GM21737 (cell line): ENCODE data around the gene PMEPA1.

ENCODE experiments used
- ATAC-seq: cut with Tn5 transposase; IDR thresholded peaks from one replicate; pipeline ENCODE4 v1.9.1; 2021; ENCODE audit warnings: mild to moderate bottlenecking, moderate library complexity; ENCODE audit not compliant: unreplicated experiment

The PMEPA1 gene

DNA sequence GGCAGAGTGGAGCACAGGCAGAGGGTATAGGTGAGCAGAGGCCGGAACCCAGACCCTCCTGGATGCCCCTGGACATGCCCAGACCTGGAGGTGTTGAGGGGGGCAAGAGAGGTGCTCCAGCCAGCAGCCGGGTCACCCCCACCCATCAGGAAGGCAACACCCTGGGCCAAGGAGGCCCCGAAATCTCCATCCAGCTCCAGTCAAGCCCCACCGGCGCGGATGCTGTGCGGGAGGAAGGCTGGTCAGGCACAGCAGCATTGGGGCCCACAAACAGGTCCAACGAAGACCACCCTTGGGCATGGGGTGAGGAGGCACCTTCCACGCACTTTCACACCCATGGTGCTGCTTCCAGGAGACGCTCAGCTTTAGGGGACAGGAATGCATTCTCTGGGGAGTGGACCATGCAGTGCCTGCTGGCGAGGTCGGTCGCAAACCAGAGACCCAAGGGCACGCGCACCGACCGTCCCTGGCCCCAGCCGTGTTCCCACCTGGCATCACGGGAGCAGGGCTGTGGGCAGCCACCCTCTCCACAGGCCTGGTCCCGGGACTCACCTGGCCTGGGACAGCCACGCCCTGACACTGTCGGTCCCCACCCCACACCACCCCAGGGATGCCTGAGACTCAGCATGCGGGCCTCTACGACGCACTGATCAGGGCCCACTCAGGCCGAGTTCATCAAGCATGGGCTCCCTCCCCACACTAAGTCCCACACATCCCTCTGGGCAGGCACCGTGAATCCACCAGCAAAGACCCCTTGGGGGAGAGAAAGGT is 45.9 kb downstream of the PMEPA1 start:
- no peak for ATAC-seq

DNA sequence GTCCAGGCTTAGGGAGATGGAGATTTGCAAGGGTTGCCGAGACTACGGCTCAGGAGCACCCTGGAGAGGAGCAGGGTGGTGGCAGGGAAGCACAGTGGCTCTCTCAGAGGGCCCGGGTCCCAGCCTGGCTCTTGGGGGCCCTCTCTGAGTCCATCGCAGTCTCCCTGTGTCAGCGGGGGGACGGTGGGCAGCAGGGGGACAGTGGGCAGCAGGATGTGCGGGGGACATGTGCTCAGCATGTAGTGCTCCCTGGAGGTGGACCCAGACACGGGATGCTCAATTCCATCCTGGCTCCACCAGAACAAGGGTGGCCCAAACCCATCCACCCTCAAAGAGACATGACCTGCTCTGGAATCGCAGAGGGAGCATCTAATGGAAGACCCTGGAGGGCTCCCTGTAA is 46.6 kb downstream of the PMEPA1 start:
- no peak for ATAC-seq

DNA sequence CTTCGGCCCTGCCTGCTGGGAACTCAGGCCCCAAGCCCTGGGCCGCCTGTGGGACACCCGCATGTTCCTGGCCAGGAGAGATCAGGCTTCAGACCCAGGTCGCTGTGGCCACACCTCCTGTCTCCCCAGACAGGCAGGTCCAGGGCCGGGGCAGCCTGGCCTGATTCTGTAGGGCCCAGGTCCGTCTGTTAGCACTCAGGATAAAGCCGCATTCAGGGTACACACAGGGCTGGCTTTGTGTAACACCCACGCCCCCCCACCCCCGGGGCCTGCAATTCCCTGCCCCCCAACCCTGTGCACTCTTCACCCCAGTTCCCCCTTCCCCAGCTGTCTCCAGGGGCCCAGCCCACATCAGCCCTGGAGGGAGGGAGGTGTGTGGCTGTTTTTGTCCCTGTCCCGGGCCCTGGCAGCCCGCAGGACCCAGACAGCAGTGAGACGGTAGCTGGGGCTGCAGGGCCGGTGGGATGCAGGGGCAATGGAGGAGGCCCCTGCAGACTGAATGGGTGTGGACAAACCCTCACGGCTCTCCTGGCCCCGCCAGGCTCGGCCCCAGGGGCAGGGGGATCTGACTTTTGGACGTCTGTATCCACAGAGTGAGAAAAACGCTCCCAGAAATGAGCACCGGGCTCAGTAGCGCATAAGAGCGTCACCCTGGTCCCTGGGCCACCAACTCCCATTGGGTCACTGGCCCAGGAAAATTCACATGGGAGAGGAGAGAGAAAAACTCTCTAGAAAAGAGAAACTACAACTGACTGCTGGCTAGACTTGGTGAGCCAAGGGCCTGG is 47.2 kb downstream of the PMEPA1 start:
- no peak for ATAC-seq

DNA sequence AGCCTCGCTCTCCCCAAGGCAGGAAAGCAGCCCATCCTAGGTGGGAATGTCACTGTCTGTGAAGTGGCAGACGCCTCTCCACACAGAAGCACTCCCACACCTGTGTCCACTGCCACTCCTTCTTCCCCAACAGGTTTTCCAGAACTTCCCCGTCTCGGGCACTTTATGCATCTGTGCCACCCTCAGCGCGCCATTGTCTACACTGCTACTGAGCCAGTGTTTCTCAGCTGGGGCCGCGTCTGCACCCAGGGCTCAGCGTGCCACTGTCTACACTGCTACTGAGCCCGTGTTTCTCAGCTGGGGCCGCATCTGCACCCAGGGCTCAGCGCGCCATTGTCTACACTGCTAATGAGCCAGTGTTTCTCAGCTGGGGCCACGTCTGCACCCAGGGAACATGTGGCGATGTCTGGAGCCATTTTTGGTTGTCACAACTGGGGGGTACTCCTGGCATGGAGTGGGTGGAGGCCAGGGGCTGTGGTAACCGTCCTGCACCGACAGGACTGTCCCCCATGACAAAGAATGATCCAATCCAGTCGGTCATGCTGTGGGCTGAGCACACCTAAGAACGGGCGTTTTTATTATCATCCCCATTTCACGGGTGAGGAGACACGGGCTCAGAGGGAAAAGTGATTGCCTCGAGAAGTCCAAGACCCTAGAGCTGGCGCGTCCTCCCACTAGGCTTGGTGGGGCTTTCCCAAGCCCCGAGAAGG is 47.9 kb downstream of the PMEPA1 start:
- no peak for ATAC-seq

DNA sequence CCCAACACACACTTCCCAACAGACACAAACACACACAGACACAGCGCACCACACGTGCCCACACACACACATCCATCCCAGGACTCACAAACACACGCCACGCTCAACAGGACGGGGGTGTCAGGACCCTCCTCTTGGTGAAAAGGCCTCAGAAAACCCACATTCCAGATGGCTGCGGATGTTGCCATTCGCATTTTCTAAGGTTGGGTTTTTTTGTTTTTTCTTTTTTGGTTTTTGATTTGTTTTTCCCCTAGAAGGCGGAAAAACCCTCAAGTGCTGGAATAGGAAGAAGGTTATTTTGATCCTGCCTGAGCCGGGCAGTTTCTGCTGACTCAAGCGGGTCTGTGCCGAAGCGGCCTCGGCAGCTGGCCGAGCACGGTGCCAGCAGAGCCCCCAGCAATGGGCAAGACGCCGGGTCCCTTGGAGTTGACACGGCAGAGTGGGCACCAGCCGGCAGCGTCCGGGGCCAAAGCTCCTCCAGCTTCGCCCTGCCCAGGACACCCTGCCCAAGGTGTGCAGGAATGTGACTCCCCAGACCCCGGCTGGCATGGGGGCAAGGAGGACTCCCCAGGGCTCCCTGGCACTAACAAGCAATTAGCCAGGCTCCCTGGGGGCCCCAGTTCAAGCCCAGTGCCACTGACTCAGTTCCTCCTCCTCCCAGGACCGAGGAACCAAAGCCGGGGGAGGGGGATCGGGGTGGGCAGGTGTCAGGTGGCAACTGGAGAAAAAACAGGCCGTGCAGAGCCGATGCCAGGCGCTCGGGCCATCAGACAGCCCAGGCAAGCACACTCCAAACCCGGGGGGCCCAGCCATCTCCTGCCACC is 48.7 kb downstream of the PMEPA1 start:
- ATAC-seq: no peak

DNA sequence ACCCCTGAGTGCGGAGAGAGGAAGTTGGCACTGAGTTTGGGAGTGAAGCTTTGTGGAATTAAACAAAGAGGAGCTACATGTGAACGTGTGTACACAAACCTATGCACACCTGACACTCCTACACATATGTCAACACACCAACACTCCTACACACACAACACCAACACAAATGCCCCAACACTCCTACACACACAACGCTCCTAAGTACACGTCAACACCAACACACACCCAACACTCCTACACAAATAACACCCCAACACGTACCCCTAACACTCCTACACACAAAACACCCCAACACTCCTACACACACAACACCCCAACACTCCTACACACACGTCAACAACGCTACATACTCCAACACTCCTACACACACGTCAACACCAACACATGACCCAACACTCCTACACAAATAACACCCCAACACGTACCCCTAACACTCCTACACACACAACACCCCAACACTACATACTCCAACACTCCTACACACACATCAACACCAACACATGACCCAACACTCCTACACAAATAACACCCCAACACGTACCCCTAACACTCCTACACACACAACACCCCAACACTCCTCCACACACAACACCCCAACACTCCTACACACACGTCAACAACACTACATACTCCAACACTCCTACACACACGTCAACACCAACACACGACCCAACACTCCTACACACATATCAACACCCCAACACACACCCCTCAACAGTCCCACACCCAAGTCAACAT is 49.5 kb downstream of the PMEPA1 start:
- no peak for ATAC-seq

DNA sequence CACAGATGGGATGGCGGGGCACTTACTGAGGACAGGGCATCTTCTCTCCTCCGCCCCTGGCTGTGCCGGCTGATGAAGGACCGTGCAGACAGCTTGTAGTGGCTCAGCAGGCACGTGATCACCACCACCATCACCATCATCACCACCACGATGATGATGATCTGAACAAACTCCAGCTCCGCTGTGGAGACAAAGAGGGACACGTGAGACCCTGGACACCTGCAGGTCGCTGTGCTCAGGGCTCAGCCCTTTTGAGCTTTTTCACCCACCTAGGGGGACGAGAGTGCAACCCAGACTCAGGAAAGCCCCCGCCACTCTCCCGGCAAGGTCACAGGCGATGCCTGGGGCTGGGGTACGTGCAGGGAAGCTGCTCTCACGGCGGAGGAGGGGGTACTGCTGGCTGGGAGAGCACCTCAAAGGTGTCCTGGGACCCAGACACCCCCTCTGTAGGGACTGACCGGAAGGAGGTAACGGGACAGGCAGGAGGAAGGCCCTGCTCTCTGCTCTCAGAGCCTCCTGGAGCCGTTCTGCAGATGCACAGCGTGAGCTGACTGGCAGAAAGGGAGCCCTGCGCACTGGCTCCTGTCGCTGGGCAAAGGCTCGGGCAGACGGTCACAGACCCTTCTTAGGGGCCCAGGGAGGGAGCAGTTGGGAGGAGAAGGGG is 50.2 kb downstream of the PMEPA1 start:
- ATAC-seq: no peak

DNA sequence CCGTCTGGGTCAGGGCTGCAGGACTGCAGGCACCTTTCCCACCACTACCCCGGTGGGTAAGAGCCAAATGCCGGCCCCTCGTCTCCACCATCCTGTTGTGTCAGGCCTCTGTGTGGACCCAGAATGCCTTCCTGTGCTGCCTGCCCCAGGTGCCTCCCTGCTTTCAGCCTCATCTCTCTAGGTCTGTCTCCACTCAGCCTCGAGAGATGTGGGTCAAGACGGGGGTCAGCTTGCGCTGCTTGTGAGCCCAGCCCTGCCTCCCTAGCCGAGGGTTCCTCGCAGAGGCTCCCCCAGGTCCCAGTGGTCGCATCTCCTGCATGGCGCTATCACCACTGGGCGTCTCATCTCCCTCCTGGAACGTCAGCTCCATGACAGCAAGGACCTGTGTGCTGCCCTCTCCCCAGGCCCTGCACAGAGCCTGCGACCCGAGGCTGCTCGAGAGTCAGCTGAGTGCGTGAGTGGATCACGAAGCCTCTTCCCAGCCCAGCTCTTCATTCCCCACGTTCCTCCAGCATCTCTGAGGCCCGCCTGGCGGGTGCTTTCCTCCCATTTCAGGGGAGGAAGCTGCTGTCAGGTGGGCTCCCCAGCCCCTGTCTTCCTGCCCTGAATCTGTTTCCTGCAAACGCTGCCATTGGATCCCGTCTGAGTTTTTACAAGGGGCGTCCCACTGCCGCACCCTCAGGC is 50.8 kb downstream of the PMEPA1 start:
- ATAC-seq: no peak

DNA sequence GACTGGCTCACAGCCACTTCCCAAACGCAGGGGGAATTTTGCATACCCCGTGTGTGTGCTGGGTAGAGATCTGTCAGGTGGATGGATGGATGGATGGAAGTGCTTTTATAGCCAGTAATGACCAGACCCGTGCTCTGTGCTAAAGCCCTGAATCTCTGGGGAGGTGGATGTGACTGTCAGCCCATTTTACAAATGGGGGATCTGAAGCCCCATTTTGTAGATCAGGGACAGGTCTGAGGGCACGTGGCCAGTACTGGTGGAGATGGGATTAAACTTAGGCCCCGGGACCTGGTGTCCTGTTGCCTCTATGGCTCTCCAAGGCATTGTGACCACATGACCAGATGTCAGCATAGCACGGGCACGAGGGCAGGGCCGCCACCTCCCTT is 51.4 kb downstream of the PMEPA1 start:
- ATAC-seq: no peak

DNA sequence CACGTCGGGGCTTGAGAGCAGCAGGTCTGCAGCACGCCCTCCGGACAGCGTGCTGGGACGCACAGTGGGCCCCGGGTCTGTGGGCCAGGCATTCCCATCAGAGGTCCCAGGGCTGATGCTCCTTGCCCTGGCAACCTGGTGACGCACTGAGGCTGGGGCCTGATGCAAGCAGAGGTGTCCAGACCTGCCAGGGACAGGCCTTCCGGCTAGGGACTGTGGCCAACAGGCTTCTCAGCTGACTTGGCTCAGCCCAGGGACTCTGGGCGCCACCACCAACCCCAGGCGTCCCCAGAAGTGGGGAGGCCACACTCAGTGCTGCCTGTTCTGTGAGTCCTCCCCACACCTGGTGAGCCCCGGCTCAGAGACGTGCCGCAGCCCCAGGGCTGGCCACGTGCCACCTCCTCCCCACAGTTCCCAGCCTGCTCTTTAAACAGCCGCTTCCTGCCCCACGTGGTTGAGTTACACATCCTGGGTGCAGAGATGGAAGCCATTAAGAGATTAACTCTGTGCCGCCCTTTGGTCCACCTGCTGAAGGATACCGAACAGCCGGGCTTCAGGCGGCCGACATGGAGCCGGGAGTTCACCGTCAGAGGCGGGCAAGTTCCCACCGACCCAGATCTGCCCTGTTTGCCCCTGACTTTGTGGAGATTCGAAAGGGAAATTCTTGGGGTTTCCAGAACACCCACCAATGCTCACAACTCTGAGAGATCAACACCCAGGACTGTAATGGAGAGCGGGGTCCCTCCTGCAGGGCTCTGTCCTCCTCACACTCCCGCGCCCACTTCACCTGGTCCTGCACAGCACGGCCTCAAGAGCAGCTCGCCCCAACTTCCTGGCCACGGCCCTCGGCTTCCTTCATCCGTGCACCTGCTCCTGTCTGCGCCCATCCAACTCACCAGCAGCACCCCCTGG is 52.0 kb downstream of the PMEPA1 start:
- no peak for ATAC-seq

GRCh38 chr20:57656821-57657534 is 52.8 kb downstream of the PMEPA1 start:
- no peak for ATAC-seq

GRCh38 chr20:57656252-57656820 is 53.5 kb downstream of the PMEPA1 start:
- no peak for ATAC-seq

DNA sequence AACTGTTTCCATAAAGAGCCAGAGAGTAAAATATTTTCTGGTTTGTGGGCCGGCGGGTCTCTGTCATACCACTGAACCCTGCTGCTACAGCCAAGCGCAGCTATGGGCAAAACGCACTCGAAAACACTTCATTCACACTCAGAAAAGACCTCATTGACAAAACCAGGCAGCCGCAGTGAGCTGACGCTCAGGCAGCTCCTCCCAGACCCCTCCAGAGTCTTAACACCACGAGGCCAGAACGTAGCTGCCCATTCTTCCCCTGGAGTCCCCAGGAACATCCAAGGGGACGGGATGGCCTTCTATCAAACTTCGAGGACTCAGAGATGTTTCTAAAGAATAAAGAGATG is 54.0 kb downstream of the PMEPA1 start:
- ATAC-seq: no peak

GRCh38 chr20:57654998-57655808 is 54.6 kb downstream of the PMEPA1 start:
- no peak for ATAC-seq

- ATAC-seq: peak; percentile 58
Observed at GRCh38 chr20:57654363-57654997, 55.3 kb downstream of the PMEPA1 start.

- ATAC-seq: no peak
Observed at GRCh38 chr20:57653910-57654309, 55.9 kb downstream of the PMEPA1 start.
